Uterus (tissue), 4 donors: ENCODE data around the gene RASL12. TPM values are rescaled to one million over a fixed set of nuclear protein-coding genes. Genes with fewer than 3 reads are reported as not detected.
A peak's percentile ranks its signal among the peaks of the same experiment; 100 is the strongest.
"Not testable (repeated sequence)": the region's sequence is repeated elsewhere in the genome, so short reads cannot be mapped to it uniquely, and the experiment has no call there.

ENCODE experiments used
- DNase-seq, 2 donors: peaks; one replicate each; pipeline ENCODE4 v3.0.0-alpha.2; 2019 to 2020
- H3K27ac ChIP-seq, 2 donors: fragments of 200-600 bp; sonication (generic); 1 replicate in 1 of 2; 2 replicates in 1 of 2; pipeline ENCODE4 v1.5.1; 2016 to 2018
- H3K27me3 ChIP-seq, 2 donors: fragments of 200-600 bp; sonication (generic); one replicate each; pipeline ENCODE4 v1.5.1; 2018 to 2019; ENCODE audit warnings: control low read depth in 1 of 2
- H3K36me3 ChIP-seq, 2 donors: fragments of 200-600 bp; sonication (generic); one replicate each; pipeline ENCODE4 v1.5.1; 2019; ENCODE audit warnings: control low read depth in 1 of 2
- H3K4me1 ChIP-seq, 2 donors: fragments of 200-600 bp; sonication (generic); one replicate each; pipeline ENCODE4 v1.5.1; 2018 to 2019; ENCODE audit warnings: control low read depth in 1 of 2
- H3K4me3 ChIP-seq, 2 donors: fragments of 200-600 bp; sonication (generic); 1 replicate in 1 of 2; 2 replicates in 1 of 2; pipeline ENCODE4 v1.5.1; 2018 to 2019; ENCODE audit warnings: mild to moderate bottlenecking in 1 of 2
- H3K9me3 ChIP-seq, 2 donors: fragments of 200-600 bp; sonication (generic); one replicate each; pipeline ENCODE4 v1.5.1; 2019; ENCODE audit warnings: control low read depth in 1 of 2
- CTCF ChIP-seq, 4 experiments: fragments of 200-600 bp in 2 of 4; fragments of 450-650 bp in 2 of 4; sonication (generic) in 2 of 4; IDR thresholded peaks; one replicate each; pipeline ENCODE4 v1.5.1; 2016 to 2019; ENCODE audit warnings: antibody characterized with exemption in 4 of 4, mild to moderate bottlenecking in 2 of 4, moderate library complexity in 1 of 4
- POLR2A ChIP-seq, 2 donors: fragments of 450-650 bp; IDR thresholded peaks; one replicate each; pipeline ENCODE4 v1.6.1; 2016; ENCODE audit warnings: antibody characterized with exemption in 2 of 2, mild to moderate bottlenecking in 1 of 2, moderate library complexity in 1 of 2
- intact Hi-C: fragments of 100-400 bp; cut with DNase I; formaldehyde crosslinking; loops from one replicate; pipeline ENCODE4 v1.15.1; 2023; ENCODE audit warnings: low total_unique reads
- total RNA-seq, 4 donors: library from RNA; depleted of rRNA in 3 of 4; stranded (reverse); fragments of >200 nt in 3 of 4; gene quantifications; one replicate each; pipeline versions ENCODE4 v1.1.0 to v1.2.4, GENCODE V29; 2014 to 2023
- donor health status: DM: yes; HTN: yes; CAD: no.

RASL12 gene
- total RNA-seq, 4 donors from 2014 or later, result 65.3 to 116 (median 76.6) TPM

GRCh38 chr15:65105038-65105437 lies 37.2 kb upstream of the RASL12 start:
- intact Hi-C loops, result no loop called here
- H3K27ac ChIP-seq, result no peak overlapping the region
- DNase-seq, result no peak
- no peak overlapping the region for H3K4me3 ChIP-seq
- TF ChIP-seq POLR2A (IDR thresholded peaks at IDR 0.05), result no peak
- no peak for TF ChIP-seq CTCF (IDR thresholded peaks at IDR 0.05)
- H3K27me3 ChIP-seq, result no peaks in the 10 kb centered on the region
- H3K9me3 ChIP-seq, result no peaks in the 10 kb centered on the region
- no peaks in the 10 kb centered on the region for H3K36me3 ChIP-seq
- H3K4me1 ChIP-seq, result no peaks in the 10 kb centered on the region

GRCh38 chr15:65102912-65103311 lies 35.1 kb upstream of the RASL12 start:
- Histone ChIP-seq H3K9me3 (no peaks in the 10 kb centered on the region), H3K27ac (no peak overlapping the region), H3K36me3 (no peaks in the 10 kb centered on the region), H3K4me3 (no peak overlapping the region), H3K4me1 (no peaks in the 10 kb centered on the region), H3K27me3 (no peaks in the 10 kb centered on the region)
- no peak for TF ChIP-seq POLR2A (IDR thresholded peaks at IDR 0.05)
- no peak for TF ChIP-seq CTCF (IDR thresholded peaks at IDR 0.05)
- intact Hi-C loops, result loop anchor here (5.0 kb wide), 1 partner anchor 51 kb away; no protein-coding TSS in a partner anchor
- no peak for DNase-seq

GRCh38 chr15:65101891-65102708 lies 34.3 kb upstream of the RASL12 start:
- H3K27me3 ChIP-seq, result no peaks in the 10 kb centered on the region
- H3K27ac ChIP-seq, result no peak overlapping the region
- intact Hi-C loops, result loop anchor here (5.0 kb wide), 1 partner anchor 50 kb away; no protein-coding TSS in a partner anchor
- DNase-seq, result no peak
- H3K4me1 ChIP-seq, result no peaks in the 10 kb centered on the region
- H3K4me3 ChIP-seq, result no peak overlapping the region
- H3K36me3 ChIP-seq, result no peaks in the 10 kb centered on the region
- H3K9me3 ChIP-seq, result no peaks in the 10 kb centered on the region
- no peak for TF ChIP-seq POLR2A (IDR thresholded peaks at IDR 0.05)
- no peak for TF ChIP-seq CTCF (IDR thresholded peaks at IDR 0.05)

- H3K27me3 ChIP-seq, result no peaks in the 10 kb centered on the region
- H3K9me3 ChIP-seq, result no peaks in the 10 kb centered on the region
- intact Hi-C loops, result loop anchor here (5.0 kb wide), 1 partner anchor 49 kb away; no protein-coding TSS in a partner anchor
- H3K36me3 ChIP-seq, result no peaks in the 10 kb centered on the region
- no peaks in the 10 kb centered on the region for H3K4me1 ChIP-seq
- H3K27ac ChIP-seq, result no peak overlapping the region
- no peak overlapping the region for H3K4me3 ChIP-seq
- no peak for TF ChIP-seq POLR2A (IDR thresholded peaks at IDR 0.05)
- TF ChIP-seq CTCF (IDR thresholded peaks at IDR 0.05), result peak; percentile 65 to 77 (median 69)
- DNase-seq, result peak; percentile 75 to 79
Observed at GRCh38 chr15:65101411-65101890, 33.7 kb upstream of the RASL12 start.

GRCh38 chr15:65100442-65100841 lies 32.7 kb upstream of the RASL12 start:
- no peak overlapping the region for H3K27ac ChIP-seq
- no peaks in the 10 kb centered on the region for H3K27me3 ChIP-seq
- H3K4me3 ChIP-seq, result no peak overlapping the region
- no peaks in the 10 kb centered on the region for H3K9me3 ChIP-seq
- no peak for DNase-seq
- H3K36me3 ChIP-seq, result no peaks in the 10 kb centered on the region
- TF ChIP-seq CTCF (IDR thresholded peaks at IDR 0.05), result no peak
- TF ChIP-seq POLR2A (IDR thresholded peaks at IDR 0.05), result no peak
- intact Hi-C loops, result loop anchor here (5.0 kb wide), 1 partner anchor 48 kb away; no protein-coding TSS in a partner anchor
- no peaks in the 10 kb centered on the region for H3K4me1 ChIP-seq

GRCh38 chr15:65099801-65100200 lies 32.0 kb upstream of the RASL12 start:
- not testable (repeated sequence) for H3K4me1 ChIP-seq, H3K27me3 ChIP-seq, H3K27ac ChIP-seq, H3K36me3 ChIP-seq, DNase-seq, H3K4me3 ChIP-seq, H3K9me3 ChIP-seq
- intact Hi-C loops, result loop anchor here (5.0 kb wide), 1 partner anchor 48 kb away; no protein-coding TSS in a partner anchor
